Renal cortex interstitium (tissue), 11 donors: Measurements from ENCODE around the gene AJM1. TPM values are rescaled to one million over a fixed set of nuclear protein-coding genes. Genes with fewer than 3 reads are reported as not detected.

Source experiments
- DNase-seq, 11 donors: peaks; one replicate each; pipeline ENCODE4 v3.0.0-alpha.2; 2013; ENCODE audit warnings: low read depth in 9 of 11, low spot score in 4 of 11; ENCODE audit errors: extremely low read depth in 1 of 11
- polyA plus RNA-seq, 3 donors: library from polyadenylated mRNA; unstranded; fragments of 120-200 nt; gene quantifications; one replicate each; pipeline ENCODE4 v1.2.1, GENCODE V29; 2013; ENCODE audit not compliant: insufficient read length in 3 of 3

The AJM1 gene
- polyA plus RNA-seq, 3 donors: 0.64 to 1.7 (median 1.5) TPM

DNA sequence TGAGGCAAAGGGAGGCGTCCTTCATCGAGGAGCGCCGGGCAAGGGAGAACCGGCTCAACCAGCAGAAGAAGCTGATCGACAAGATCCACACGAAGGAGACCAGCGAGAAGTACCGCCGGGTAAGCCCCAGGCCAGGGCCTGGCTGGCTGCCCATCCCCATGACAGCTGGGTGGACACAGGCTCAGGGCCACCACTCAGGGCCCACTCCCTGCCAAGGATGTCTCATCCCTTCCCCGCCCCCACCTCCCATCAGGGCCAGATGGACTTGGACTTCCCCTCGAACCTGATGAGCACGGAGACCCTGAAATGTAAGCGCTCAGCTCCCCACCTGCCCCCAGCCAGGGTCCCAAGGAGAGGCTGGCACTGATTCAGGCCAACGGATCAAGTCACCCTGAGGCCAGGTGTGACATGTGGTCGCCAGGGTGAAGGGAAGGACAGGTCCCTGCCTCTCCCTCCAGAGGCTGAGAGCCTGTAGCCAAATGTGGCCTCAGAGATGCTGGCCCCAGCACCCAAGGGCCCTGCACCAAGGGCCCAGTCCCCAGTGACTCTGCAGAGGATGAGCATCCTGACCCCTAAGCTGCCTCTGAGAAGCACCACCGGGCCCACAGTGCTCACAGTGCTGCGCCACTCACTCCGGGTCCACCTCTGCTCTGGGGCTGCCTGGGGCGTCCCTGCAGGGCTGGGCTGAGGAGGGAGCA lies 37.6 kb upstream of the AJM1 start:
- DNase-seq: no peak

DNA sequence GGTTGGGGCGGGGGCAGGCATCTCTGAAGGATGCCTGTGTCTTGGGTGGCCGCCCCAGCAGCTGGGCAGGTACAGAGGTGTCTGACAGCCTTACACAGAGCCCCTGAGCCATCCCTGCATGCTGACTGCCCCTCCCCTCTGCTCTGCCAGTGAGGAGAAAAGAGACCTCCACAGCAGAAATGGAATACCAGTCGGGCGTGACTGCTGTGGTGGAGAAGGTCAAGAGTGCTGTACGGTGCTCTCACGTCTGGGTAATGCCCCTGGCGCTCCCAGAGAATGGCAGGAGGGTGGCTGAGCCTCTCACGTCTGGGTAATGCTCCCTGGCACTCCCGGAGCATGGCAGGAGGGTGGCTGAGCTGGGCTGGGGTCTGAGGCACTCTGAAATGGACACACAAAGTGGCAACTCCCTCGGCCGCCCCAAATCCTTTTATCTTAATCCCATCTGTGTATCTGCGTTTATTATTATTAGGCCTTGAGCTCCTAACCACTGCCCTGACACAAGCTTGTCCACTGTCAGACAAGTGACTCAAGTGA lies 37.0 kb upstream of the AJM1 start:
- no peak for DNase-seq

DNA sequence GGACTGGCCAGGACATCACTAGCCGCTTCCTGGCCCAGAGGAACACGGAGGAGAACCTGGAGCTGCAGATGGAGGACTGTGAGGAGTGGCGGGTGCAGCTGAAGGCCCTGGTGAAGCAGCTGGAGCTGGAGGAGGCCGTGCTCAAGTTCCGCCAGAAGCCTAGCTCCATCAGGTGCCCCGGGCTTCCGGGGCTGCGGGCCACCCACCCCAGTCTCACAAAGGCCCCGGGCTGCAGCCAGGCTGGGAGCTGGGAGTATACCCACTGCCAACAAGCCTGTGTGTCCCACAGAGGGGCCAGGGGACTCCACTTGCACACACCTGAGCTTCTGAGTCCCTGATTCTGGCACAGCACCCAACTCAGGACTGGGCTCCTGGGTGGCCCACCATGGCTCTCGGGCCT lies 36.2 kb upstream of the AJM1 start:
- no peak for DNase-seq

DNA sequence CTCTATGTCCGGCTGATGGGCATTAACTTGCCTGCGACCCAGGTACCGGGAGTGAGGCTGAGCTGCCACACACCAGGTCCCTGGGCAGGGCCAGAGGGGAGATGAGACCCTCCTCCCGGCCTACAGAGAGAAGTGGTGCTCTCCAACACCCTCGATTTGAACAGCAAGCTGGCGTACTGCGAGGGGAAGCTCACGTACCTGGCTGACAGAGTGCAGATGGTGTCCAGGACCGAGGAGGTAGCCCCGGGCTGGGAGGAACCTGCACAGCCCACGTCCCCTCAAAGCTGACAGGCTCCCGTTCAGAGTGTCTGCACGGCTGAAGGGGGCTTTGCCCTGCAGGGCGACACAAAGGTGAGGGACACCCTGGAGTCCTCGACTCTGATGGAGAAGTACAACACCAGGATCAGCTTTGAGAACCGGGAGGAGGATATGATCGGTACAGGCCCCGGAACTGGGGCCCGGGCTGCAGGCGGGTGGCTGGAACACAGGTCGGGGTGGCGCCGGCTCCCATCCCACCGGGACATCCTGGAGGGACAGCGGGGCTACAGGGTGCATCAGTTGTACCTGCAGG lies 35.6 kb upstream of the AJM1 start:
- no peak for DNase-seq

GRCh38 chr9:136807281-136808074 lies 34.8 kb upstream of the AJM1 start, which contains the start of gene RABL6:
Gene RABL6 (plus strand): TSS chr9:136807948. CDS start chr9:136808197, 249 bp downstream.
- peak in 3 of 11 donors; percentile 55 to 76 (median 67) for DNase-seq

- DNase-seq: no peak
Measured at GRCh38 chr9:136808075-136808805, 34.0 kb upstream of the AJM1 start.

DNA sequence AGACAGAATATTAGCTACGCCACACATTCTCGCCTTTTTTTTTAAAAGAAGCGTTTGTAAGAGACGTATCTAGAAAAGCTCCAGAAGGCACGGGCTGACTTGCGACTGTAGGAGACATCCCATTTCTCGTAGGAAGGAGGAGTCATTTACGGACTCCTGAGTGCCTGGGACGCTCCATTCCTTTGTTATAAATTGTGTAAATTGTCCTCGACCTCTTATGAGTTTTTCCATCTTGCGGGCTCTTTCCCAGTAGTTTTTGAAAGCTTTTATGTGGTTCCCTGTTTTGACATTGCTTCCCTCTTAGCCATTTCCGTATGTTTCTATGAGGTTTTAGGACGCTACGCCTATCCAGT lies 33.5 kb upstream of the AJM1 start:
- DNase-seq: no peak

DNA sequence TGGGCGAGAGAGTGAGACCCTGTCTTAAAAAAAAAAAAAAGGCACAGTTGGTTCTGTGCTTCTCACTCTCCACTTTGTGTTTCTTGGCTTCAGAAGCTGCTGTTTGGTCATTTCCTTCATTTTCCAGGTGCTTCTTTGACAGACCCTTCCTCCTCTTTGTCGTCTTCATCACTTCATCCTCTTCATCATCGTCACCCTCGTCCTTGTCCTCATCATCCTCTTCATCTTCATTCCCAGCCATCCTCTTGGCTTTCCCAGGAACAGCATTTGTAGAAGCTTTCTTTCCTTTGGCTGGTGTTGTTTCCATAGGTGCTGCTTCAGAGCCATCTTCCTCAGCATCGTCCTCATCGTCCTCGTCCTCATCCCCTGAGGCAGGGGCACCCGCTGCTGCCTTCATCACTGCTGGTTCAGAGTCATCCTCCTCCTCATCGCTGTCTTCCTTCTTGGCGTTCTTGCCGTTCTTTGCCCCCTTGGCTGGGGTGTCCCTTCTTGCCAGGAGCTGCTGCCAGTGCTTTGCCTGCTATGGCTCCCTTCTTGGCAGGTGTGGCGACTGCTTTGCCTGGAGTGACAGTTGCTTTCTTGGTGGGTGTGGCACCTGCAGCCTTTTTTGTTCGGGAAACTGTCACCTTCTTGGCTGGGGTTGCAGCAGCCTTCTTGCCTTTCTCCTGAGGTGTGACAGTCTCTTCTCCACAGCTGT lies 27.4 kb upstream of the AJM1 start:
- no peak for DNase-seq

DNA sequence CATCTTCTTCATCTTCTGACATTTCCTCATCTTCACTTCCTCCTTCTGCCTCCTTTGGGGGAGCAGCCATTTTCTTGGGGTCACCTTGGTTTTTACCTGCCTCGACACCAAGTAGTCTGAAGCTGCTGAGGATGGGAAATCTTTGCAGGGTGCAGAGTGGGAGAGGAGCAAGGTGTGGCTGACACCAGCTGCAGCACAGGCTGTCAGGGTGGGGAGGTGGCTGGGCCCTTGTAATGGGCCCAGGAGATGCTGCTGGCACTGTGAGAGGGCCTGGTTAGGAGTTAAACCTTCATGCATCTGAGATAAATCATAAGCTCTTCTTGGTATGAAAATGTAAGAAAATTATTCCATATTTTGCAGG lies 26.9 kb upstream of the AJM1 start:
- DNase-seq: no peak

GRCh38 chr9:136820971-136821825 lies 21.1 kb upstream of the AJM1 start:
- no peak for DNase-seq

GRCh38 chr9:136821826-136822544 lies 20.3 kb upstream of the AJM1 start:
- no peak for DNase-seq

GRCh38 chr9:136823136-136824046 lies 18.9 kb upstream of the AJM1 start:
- no peak for DNase-seq

DNA sequence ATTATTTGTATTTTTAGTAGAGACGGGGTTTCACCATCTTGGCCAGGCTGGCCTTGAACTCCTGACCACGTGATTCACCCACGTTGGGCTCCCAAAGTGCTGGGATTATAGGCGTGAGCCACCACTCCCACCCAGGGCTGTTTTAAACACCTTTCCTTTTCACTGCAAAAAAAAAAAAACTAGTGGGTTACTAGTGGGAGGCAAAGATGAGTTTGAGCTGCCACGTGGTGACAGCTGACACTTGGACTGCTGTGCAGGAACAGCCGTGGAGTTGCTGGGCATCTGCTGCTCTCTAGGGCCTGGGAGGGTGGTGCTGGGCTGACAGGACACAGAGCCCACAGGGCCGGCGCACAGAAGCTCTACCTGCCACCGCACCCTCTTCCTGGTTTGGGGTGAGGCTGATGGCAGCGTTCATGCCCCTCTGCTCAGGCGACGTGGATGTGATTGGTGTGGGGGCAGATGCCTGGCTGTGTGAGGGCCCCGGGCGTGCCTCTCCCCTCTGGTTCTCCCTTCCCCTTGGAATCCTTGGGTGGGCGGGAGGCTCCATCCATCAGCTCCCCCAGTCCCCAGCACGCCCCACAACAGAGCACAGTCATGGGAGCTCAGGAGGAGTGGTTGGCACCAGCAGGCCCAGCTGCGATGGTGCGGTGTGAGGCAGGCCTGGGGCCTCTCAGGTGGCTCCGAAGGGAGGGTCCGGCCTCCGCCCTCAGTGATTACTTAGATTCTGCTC lies 17.6 kb upstream of the AJM1 start:
- DNase-seq: no peak

DNA sequence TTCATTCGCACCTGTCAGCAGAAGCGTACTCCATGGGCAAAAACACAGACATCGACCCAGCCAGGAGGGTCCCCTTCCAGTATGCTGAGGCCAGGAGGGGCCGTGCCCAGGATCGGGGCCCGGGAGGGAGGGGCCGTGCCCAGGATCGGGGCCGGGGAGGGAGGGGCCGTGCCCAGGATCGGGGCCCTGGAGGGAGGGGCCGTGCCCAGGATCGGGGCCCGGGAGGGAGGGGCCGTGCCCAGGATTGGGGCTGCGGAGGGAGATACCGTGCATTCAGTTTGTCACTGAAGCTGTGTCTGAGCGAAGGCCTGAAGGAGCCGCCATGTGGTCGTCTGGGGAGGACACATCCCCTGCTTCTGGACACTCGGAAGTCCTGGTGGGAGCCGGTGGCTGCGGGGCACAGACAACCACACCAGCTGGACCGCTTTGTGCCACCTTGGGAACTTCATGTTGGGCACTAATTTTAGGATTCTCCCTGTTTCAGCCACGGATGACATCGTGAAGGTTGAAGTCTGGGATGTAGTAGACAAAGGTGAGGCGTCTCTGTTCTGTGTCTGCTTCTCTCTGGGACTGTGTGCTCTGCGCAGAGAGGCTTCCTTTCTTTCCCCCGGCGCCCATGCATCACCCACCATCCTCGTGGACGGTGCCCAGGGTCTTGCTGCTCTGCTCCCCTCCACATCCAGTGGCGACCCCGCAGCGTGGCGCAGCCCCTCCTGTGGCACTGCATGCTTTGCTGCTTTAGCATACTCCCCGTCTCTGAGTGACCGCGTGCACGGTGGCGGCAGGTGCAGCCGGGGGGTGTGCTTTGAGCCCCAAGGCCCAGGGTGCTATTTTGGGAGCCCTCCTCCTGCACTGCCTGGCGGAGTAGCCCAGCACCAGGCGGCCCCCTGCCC lies 16.7 kb upstream of the AJM1 start:
- DNase-seq: no peak

DNA sequence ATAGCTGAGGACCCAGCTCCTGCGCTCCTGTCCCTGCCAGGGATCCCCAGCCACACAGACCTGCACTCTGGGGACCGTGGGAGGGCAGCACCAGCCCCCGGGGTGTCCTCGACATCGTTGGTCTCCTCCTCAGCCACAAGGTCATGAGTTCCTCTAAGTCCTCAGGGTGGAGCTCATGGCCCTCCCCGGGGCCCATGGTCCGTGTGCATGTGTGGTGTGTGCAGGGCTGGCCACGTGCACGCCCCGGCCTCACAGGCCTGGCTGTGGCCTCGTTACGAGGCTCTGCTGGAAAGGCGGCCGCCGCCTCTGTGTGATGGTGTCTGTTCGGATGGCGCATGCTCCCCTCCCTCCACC lies 16.1 kb upstream of the AJM1 start:
- DNase-seq: no peak
